ENCODE data around the gene KMO.

GRCh38 chr1:241598249-241598648, 66.1 kb downstream of the KMO start:
- no peak for TF ChIP-seq CTCF (conservative IDR thresholded peaks at IDR 0.05; ENCODE audit: low read depth, low read length)
- no peak for TF ChIP-seq EZH2 (IDR thresholded peaks at IDR 0.05; ENCODE audit: low read length, unreplicated experiment)
